ENCODE results near the gene RTL5.
A peak's percentile ranks its signal among the peaks of the same experiment; 100 is the strongest.
"Not testable (repeated sequence)": the region's sequence is repeated elsewhere in the genome, so short reads cannot be mapped to it uniquely, and the experiment has no call there.

RTL5 gene

GRCh38 chrX:72131317-72132294 is at the start of gene RTL5:
TSS of gene RTL5 (minus strand) at chrX:72131915.
- no peak for DNase-seq (ENCODE audit: low spot score)

- DNase-seq (ENCODE audit: low spot score): peak; percentile 13
Observed at GRCh38 chrX:72180539-72180938, 48.8 kb upstream of the RTL5 start.

- DNase-seq (ENCODE audit: low spot score): no peak
Observed at GRCh38 chrX:72176981-72177380, 45.3 kb upstream of the RTL5 start.

GRCh38 chrX:72176289-72176688 is 44.6 kb upstream of the RTL5 start:
- DNase-seq (ENCODE audit: low spot score): not testable (repeated sequence)

GRCh38 chrX:72169008-72169728 is 37.5 kb upstream of the RTL5 start:
- DNase-seq (ENCODE audit: low spot score): no peak

GRCh38 chrX:72165551-72165950 is 33.8 kb upstream of the RTL5 start:
- no peak for DNase-seq (ENCODE audit: low spot score)

GRCh38 chrX:72159769-72160168 is 28.1 kb upstream of the RTL5 start:
- no peak for DNase-seq (ENCODE audit: low spot score)

GRCh38 chrX:72158773-72159172 is 27.1 kb upstream of the RTL5 start:
- DNase-seq (ENCODE audit: low spot score): no peak

- no peak for DNase-seq (ENCODE audit: low spot score)
Observed at GRCh38 chrX:72146527-72146926, 14.8 kb upstream of the RTL5 start.

GRCh38 chrX:72145181-72145580 is 13.5 kb upstream of the RTL5 start:
- no peak for DNase-seq (ENCODE audit: low spot score)

- DNase-seq (ENCODE audit: low spot score): no peak
Observed at GRCh38 chrX:72143609-72143907, 11.8 kb upstream of the RTL5 start.

GRCh38 chrX:72142794-72143608 is 11.3 kb upstream of the RTL5 start:
- no peak for DNase-seq (ENCODE audit: low spot score)

- no peak for DNase-seq (ENCODE audit: low spot score)
Observed at GRCh38 chrX:72142094-72142793, 10.5 kb upstream of the RTL5 start.

GRCh38 chrX:72141372-72142004 is 9.8 kb upstream of the RTL5 start:
- no peak for DNase-seq (ENCODE audit: low spot score)

- no peak for DNase-seq (ENCODE audit: low spot score)
Observed at GRCh38 chrX:72139538-72139937, 7.8 kb upstream of the RTL5 start.

- no peak for DNase-seq (ENCODE audit: low spot score)
Observed at GRCh38 chrX:72137846-72138495, 6.3 kb upstream of the RTL5 start.

GRCh38 chrX:72133851-72134546 is 2.3 kb upstream of the RTL5 start:
- no peak for DNase-seq (ENCODE audit: low spot score)

- DNase-seq (ENCODE audit: low spot score): no peak
Observed at GRCh38 chrX:72132456-72132855, 741 bp upstream of the RTL5 start.

GRCh38 chrX:72130762-72131250 is 909 bp downstream of the RTL5 start:
- DNase-seq (ENCODE audit: low spot score): no peak

- no peak for DNase-seq (ENCODE audit: low spot score)
Observed at GRCh38 chrX:72130156-72130761, 1.5 kb downstream of the RTL5 start.
